Panc1 (cell line): ENCODE results near the gene MAGI3. TPM values are rescaled to one million over a fixed set of nuclear protein-coding genes. Genes with fewer than 3 reads are reported as not detected.

Experiments
- ATAC-seq: fragments of 200-7000 bp; cut with Tn5 transposase; 2 replicates; pipeline ENCODE4 v1.9.1; 2020; ENCODE audit warnings: mild to moderate bottlenecking, moderate library complexity
- BruUV-seq: library from RNA; stranded (reverse); fragments of 400-500 nt; replicated peaks from 2 replicates; lab custom pipeline; 2021; lab: Mats Ljungman, UMichigan
- CTCF ChIA-PET: fragments of 300-600 bp; sonication (Branson Sonifier 250); formaldehyde crosslinking; loops from one replicate; lab custom pipeline; 2022; ENCODE audit warnings: antibody characterized with exemption; lab: Charles Lee
- POLR2A ChIA-PET: fragments of 300-600 bp; sonication (Branson Sonifier 250); formaldehyde crosslinking; loops from one replicate; lab custom pipeline; 2022; ENCODE audit warnings: antibody characterized with exemption; lab: Charles Lee
- DNase-seq: peaks from one replicate; pipeline ENCODE4 v3.0.0-alpha.2; 2010; ENCODE audit warnings: low read depth, low spot score
- H3K27ac ChIP-seq: 2 replicates; pipeline ENCODE4 v1.5.1; 2011; ENCODE audit warnings: mild to moderate bottlenecking, low read length, inconsistent platforms
- H3K27me3 ChIP-seq: fragments of 200-500 bp; sonication (Bioruptor generic); 2 replicates; pipeline ENCODE4 v1.6.0; 2014; ENCODE audit warnings: low read length, inconsistent platforms; ENCODE audit not compliant: control insufficient read depth, insufficient read depth
- H3K36me3 ChIP-seq: fragments of 200-500 bp; sonication (Bioruptor generic); 2 replicates; pipeline ENCODE4 v1.5.1; 2014; ENCODE audit warnings: inconsistent platforms, mild to moderate bottlenecking, low read length, moderate library complexity; ENCODE audit not compliant: control insufficient read depth, insufficient read depth
- H3K4me1 ChIP-seq: 2 replicates; pipeline ENCODE4 v1.5.1; 2011; ENCODE audit warnings: inconsistent platforms, mild to moderate bottlenecking, low read length, moderate library complexity; ENCODE audit not compliant: control insufficient read depth, insufficient read depth
- H3K4me3 ChIP-seq, 2 experiments: 2 replicates each; pipeline ENCODE4 v1.5.1; 2011 to 2012; ENCODE audit warnings: low read depth in 2 of 2, low read length in 2 of 2, mild to moderate bottlenecking in 2 of 2, inconsistent platforms in 1 of 2, moderate library complexity in 1 of 2
- H3K9me3 ChIP-seq: fragments of 200-500 bp; sonication (Bioruptor generic); 2 replicates; pipeline ENCODE4 v1.5.1; 2014; ENCODE audit warnings: low read depth, mild to moderate bottlenecking, inconsistent platforms, low read length, moderate library complexity; ENCODE audit not compliant: control insufficient read depth, insufficient read depth
- CTCF ChIP-seq: fragments of 450-650 bp; IDR thresholded peaks from 2 replicates; pipeline ENCODE4 v1.5.1; 2017; ENCODE audit warnings: mild to moderate bottlenecking
- POLR2AphosphoS5 ChIP-seq: IDR thresholded peaks from 2 replicates; pipeline ENCODE4 v1.6.1; 2012; ENCODE audit warnings: mild to moderate bottlenecking, low read depth, low read length, moderate library complexity
- REST ChIP-seq, 2 experiments: IDR thresholded peaks; 2 replicates each; pipeline ENCODE4 v1.6.1; 2011 to 2012; ENCODE audit warnings: low read depth in 2 of 2, control low read depth in 1 of 2, low read length in 1 of 2, mild to moderate bottlenecking in 1 of 2, moderate library complexity in 1 of 2; ENCODE audit not compliant: insufficient read depth in 1 of 2
- SIN3A ChIP-seq: IDR thresholded peaks from 2 replicates; pipeline ENCODE4 v1.6.1; 2012; ENCODE audit warnings: low read depth, mild to moderate bottlenecking, low read length, moderate library complexity, borderline replicate concordance; ENCODE audit not compliant: insufficient read depth
- TCF7L2 ChIP-seq: IDR thresholded peaks from 2 replicates; pipeline ENCODE4 v1.6.1; 2011; ENCODE audit warnings: mild to moderate bottlenecking, low read depth, low read length, inconsistent platforms
- in situ Hi-C: cut with HindIII; loops from 2 replicates; pipeline ENCODE4 v1.10.0; 2016; ENCODE audit warnings: low sequenced_read_pairs, low pct_unique_long_range_greater_than_20kb
- intact Hi-C: fragments of 100-400 bp; cut with micrococcal nuclease; formaldehyde crosslinking; loops from one replicate; pipeline ENCODE4 v1.10.0; 2022; ENCODE audit not compliant: unreplicated experiment
- total RNA-seq: library from RNA; stranded (reverse); gene quantifications from one replicate; pipeline ENCODE4 v1.2.1, GENCODE V29; 2021; ENCODE audit not compliant: unreplicated experiment

The MAGI3 gene
- total RNA-seq, 1 experiment from 2014 or later: 10.9 TPM

- DNase-seq (no peak), ATAC-seq (no peak)
- intact Hi-C loops (no loop called here), in situ Hi-C loops (no loop called here)
- TF ChIP-seq POLR2AphosphoS5: no peak
- no peak for TF ChIP-seq CTCF
- TF ChIP-seq TCF7L2: no peak
- TF ChIP-seq REST (IDR thresholded peaks at IDR 0.05; ENCODE audit: insufficient read depth in 1 of 2, low read depth in 2 of 2, low read length in 1 of 2): no peak
- TF ChIP-seq SIN3A: no peak
- no TSS peak for BruUV-seq
- H3K27ac ChIP-seq: no peak overlapping the region
- ChIA-PET POLR2A (no interaction called here), CTCF (no interaction called here)
- no peaks in the 10 kb centered on the region for H3K9me3 ChIP-seq
- no peaks in the 10 kb centered on the region for H3K27me3 ChIP-seq
- H3K4me1 ChIP-seq: no peaks in the 10 kb centered on the region
- H3K4me3 ChIP-seq: no peak overlapping the region
- H3K36me3 ChIP-seq: no peaks in the 10 kb centered on the region
Measured at GRCh38 chr1:113517346-113517745, 127.0 kb downstream of the MAGI3 start.

- in situ Hi-C loops: no loop called here
- CTCF ChIA-PET: no interaction called here
Measured at GRCh38 chr1:113517983-113518382, 127.7 kb downstream of the MAGI3 start.

GRCh38 chr1:113519556-113519955, 129.2 kb downstream of the MAGI3 start:
- POLR2A ChIA-PET: no interaction called here
- Histone ChIP-seq H3K27ac (no peak overlapping the region), H3K36me3 (no peaks in the 10 kb centered on the region), H3K4me3 (no peak overlapping the region), H3K27me3 (no peaks in the 10 kb centered on the region), H3K9me3 (no peaks in the 10 kb centered on the region), H3K4me1 (no peaks in the 10 kb centered on the region)
- no peak for TF ChIP-seq TCF7L2
- no peak for TF ChIP-seq REST (IDR thresholded peaks at IDR 0.05; ENCODE audit: insufficient read depth in 1 of 2, low read depth in 2 of 2, low read length in 1 of 2)
- TF ChIP-seq CTCF: no peak
- TF ChIP-seq POLR2AphosphoS5: no peak
- TF ChIP-seq SIN3A: no peak
- no TSS peak for BruUV-seq
- in situ Hi-C loops: no loop called here
- DNase-seq (peak; percentile 17), ATAC-seq (no peak)
- intact Hi-C loops: no loop called here
- CTCF ChIA-PET: no interaction called here

More at GRCh38 chr1:113517983-113518382, 127.7 kb downstream of the MAGI3 start:
- BruUV-seq: no TSS peak
- Histone ChIP-seq H3K27me3 (no peaks in the 10 kb centered on the region), H3K36me3 (no peaks in the 10 kb centered on the region), H3K27ac (no peak overlapping the region), H3K9me3 (no peaks in the 10 kb centered on the region), H3K4me1 (no peaks in the 10 kb centered on the region), H3K4me3 (no peak overlapping the region)
- no peak for ATAC-seq
- DNase-seq: no peak
- no peak for TF ChIP-seq SIN3A
- POLR2A ChIA-PET: no interaction called here
- intact Hi-C loops: no loop called here
